KOPT-K1 (cell line): ENCODE data around the gene AK9.
"Not testable (repeated sequence)": the region's sequence is repeated elsewhere in the genome, so short reads cannot be mapped to it uniquely, and the experiment has no call there.

Source experiments
- H3K27ac ChIP-seq: fragments of 200-600 bp; sonication (generic); 2 replicates; pipeline ENCODE4 v1.5.1; 2016; ENCODE audit warnings: antibody characterized with exemption, mild to moderate bottlenecking, low read depth, low read length; ENCODE audit not compliant: poor library complexity, severe bottlenecking
- H3K36me3 ChIP-seq: fragments of 200-600 bp; sonication (generic); 2 replicates; pipeline ENCODE4 v1.5.1; 2017; ENCODE audit warnings: antibody characterized with exemption, mild to moderate bottlenecking, low read length, moderate library complexity; ENCODE audit not compliant: insufficient read depth
- H3K9me3 ChIP-seq: fragments of 200-600 bp; sonication (generic); 2 replicates; pipeline ENCODE4 v1.5.1; 2017; ENCODE audit warnings: antibody characterized with exemption, low read length, mild to moderate bottlenecking; ENCODE audit not compliant: insufficient read depth, poor library complexity, severe bottlenecking

Gene AK9

DNA sequence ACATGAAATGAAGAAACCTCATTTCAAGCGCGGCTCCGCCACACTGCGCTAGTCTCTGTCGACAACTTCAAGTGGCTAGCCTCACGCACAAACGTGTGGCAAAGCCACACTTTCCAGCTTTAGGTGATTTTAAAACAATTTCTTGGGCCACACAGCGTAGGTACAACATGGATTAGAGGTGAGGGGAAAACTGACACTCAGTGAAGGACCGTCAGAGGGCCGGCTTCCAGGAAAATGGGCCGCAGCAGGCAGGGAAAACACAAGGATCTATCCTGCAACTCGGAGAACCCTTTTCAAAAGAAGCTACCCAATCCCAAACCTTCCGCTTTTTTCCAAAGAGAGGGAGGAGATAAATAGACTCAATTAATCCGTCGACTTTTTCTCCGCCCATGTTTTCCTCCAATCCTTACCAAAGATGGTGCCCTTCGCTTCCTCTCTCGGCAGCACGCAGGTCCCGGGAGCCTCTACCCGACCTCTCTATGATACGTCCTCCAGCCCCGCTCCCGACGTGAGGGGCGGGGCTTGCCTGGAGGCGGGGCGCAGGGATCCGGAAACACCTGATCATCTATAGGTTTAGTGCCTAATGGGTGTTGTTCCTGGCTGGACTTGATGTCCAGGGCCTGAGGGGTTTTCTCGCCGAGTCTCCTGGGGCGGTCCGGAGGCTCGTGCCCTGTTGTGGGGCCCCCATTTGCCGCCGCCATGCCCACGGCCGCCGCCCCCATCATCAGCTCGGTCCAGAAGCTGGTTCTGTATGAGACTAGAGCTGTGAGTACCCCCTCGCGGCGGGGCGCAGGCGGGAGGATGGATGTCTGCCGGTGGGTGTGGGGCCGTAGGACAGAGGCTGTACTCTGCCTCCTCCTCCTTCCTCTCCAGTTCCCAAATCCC is at the start of gene AK9, which contains the start of gene FIG4:
Gene AK9, minus strand, starts transcription at position 466 of the 885 bp plus-strand sequence. CDS start 15,457 bp downstream, outside the sequence.
Gene FIG4, plus strand, starts transcription at position 560 of the 885 bp plus-strand sequence. Its CDS starts 140 bp downstream, at position 700.
- Histone ChIP-seq H3K27ac (peak within 1 kb of the TSS; percentile 65), H3K9me3 (no peaks in the 10 kb centered on the region), H3K36me3 (no peaks in the 10 kb centered on the region)

- Histone ChIP-seq H3K9me3 (no peaks in the 10 kb centered on the region), H3K36me3 (peaks cover 2% of the 10 kb centered on the region; the same call in 1 of the 2 replicates), H3K27ac (no peak overlapping the region)
These were observed 49.8 kb upstream of the AK9 start for GRCh38 chr6:109740787-109741186.

DNA sequence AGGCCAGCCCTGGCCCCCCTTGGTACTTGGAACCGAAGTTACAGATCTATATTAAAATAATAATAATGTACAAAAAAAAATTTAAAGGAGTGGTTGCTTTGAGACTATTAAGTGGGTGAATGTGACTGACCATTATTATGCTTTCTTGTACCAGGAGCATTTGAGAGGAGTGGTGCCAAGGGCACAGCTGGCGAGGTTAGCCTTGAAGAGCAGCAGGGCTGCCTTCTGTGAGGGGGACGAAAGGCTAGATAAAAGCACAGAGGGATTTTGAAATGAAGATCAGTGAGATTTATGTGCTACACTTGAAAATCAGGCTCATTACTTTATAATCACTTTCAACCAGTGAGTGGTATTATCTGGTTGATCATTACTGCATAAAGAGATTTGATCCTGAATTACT is 48.7 kb upstream of the AK9 start:
- Histone ChIP-seq H3K27ac (no peak overlapping the region), H3K36me3 (peaks cover 10% of the 10 kb centered on the region; the same call in 1 of the 2 replicates), H3K9me3 (no peaks in the 10 kb centered on the region)

GRCh38 chr6:109738667-109739066 is 47.7 kb upstream of the AK9 start:
- Histone ChIP-seq H3K9me3 (no peaks in the 10 kb centered on the region), H3K36me3 (peaks cover 10% of the 10 kb centered on the region; the same call in 1 of the 2 replicates), H3K27ac (no peak overlapping the region)

DNA sequence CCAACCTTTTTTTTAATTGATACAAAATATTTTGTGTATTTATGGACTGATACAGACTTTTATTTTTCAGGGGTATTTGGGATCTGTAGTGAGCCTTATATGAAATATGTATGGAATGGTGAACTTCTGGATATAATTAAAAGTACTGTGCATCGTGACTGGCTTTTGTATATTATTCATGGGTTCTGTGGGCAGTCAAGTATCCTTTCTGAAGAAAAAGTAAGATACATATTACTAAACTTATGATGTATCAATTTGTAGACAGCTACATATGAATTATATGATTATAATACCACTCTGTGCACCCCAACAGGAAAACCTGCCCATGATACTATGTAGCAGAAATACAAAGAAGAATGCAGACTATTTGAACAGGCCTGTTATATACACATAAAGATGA is 47.3 kb upstream of the AK9 start:
- Histone ChIP-seq H3K9me3 (no peaks in the 10 kb centered on the region), H3K27ac (no peak overlapping the region), H3K36me3 (peaks cover 10% of the 10 kb centered on the region; the same call in 1 of the 2 replicates)

DNA sequence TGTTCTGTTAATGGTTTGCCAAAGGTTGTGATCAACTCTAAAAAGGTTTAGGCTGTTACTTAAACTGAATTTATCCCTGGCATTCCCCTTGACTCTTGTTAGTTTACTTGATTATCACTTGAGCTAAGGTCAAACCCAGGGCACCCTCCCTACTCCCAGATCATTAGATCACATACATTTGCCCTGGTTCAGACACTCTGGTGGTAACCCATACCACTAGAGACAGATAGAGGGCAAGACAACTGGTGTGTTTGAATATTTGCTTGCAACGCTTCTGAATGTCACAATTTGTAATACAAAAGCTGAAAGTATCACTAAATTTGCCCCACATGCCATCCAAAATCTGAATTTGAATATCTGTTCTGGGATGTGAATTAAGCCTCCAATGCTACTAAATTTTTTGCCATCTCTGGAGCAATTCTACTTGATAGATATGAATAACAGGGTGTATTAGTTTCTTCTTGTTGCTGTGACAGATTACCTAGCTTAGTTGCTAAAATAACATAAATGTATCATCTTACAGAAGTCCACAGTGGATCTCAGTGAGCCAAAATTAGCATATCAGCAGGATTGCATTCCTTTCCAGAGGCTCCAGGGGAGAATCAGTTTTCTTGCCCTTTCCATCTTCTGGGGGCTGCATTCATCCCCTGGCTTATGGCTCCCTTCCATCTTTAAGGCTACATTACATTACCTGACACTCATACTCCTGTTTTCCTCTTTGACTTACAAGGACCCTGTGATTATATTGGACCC is 45.4 kb upstream of the AK9 start:
- peaks cover 10% of the 10 kb centered on the region; the same call in 1 of the 2 replicates for H3K36me3 ChIP-seq
- no peak overlapping the region for H3K27ac ChIP-seq

DNA sequence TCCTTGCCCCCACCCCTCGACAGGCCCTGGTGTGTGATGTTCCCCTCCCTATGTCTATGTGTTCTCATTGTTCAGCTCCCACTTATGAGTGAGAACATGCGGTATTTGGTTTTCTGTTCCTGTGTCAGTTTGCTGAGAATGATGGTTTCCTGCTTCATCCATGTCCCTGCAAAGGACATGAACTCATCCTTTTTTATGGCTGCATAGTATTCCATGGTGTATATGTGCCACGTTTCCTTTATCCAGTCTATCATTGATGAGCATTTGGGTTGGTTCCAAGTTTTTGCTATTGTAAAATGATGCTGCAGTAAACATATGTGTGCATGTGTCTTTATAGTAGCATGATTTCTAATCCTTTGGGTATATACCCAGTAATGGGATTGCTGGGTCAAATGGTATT is 34.2 kb upstream of the AK9 start:
- not testable (repeated sequence) for H3K27ac ChIP-seq, H3K9me3 ChIP-seq, H3K36me3 ChIP-seq

More for the DNA sequence above, 45.4 kb upstream of the AK9 start:
- no peaks in the 10 kb centered on the region for H3K9me3 ChIP-seq

DNA sequence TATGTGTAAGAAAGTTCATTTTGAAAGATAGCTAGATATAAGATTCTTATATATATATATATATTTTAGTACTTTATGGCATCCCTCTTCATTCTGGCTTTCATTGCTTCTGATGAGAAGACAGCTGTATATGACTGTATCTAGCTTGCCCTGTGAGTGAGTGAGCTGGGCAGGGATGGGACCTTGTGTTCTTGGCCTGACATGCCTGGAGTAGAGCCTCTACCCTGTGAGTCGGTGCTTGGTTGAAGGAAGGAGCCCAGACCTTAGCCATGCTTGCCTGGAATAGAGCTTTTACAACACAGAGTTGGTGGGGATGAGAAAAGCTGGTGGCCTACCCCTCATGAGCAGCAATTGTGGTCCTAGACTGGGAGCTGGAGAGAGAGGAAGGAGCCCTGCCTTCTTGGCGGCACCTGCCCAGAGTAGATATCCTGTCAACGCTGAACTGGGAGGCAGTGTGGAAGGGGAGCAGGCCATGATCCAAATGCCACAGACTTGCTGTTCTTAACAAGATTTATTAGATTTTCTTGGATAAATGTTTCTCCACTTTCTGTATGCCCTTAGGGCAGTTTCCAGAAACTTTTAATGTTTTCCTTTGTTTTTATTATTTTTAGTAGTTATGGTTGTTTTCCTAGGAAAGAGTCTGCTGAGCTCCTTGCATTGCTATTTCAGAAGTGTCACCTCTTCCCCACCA is 31.7 kb upstream of the AK9 start:
- Histone ChIP-seq H3K27ac (no peak overlapping the region), H3K36me3 (0 out of 2 replicates have a peak, but pooled peaks cover 6% of the 10 kb centered on the region), H3K9me3 (no peaks in the 10 kb centered on the region)

DNA sequence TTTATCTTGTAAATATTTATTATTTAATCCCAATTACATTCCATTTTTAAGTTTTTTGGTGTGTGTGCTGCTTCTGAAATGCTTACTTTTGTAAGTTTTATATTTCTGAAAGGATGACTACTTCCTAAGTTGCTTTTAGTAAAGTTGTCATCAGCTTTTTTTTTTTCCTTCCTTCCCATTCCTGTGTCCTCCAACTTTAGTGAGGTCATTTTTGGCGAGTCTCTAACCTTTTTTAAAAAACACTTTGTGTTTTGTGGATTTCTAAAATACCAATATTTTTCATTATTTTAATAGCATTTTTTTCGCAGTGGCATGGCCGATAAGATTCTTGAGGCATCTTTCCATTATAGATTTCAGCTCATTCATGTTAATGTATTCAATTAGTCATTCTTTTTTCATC is 31.0 kb upstream of the AK9 start:
- H3K36me3 ChIP-seq, result 0 out of 2 replicates have a peak, but pooled peaks cover 6% of the 10 kb centered on the region
- H3K9me3 ChIP-seq, result no peaks in the 10 kb centered on the region
- H3K27ac ChIP-seq, result no peak overlapping the region

DNA sequence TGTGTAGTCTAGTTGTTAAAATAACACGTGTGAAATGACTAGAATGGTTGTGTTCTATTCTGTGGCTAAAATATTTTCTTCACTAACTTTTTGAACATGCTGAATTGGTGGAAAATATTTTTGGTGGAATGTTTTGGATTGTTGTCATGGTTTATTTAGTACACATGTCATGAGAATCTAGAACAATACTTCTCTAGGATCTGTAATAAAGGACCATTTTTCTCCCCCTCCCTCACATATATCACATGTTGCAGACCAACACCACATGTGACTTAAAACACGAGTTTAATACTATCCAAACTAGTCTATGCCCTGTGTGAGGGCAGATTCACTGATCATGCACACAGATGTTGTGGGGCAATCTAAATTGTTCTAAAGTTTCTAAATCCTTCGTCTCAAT is 29.3 kb upstream of the AK9 start:
- Histone ChIP-seq H3K36me3 (0 out of 2 replicates have a peak, but pooled peaks cover 6% of the 10 kb centered on the region), H3K9me3 (no peaks in the 10 kb centered on the region), H3K27ac (no peak overlapping the region)

GRCh38 chr6:109718991-109719390 is 28.0 kb upstream of the AK9 start:
- 0 out of 2 replicates have a peak, but pooled peaks cover 6% of the 10 kb centered on the region for H3K36me3 ChIP-seq
- H3K27ac ChIP-seq, result no peak overlapping the region
- H3K9me3 ChIP-seq, result no peaks in the 10 kb centered on the region

DNA sequence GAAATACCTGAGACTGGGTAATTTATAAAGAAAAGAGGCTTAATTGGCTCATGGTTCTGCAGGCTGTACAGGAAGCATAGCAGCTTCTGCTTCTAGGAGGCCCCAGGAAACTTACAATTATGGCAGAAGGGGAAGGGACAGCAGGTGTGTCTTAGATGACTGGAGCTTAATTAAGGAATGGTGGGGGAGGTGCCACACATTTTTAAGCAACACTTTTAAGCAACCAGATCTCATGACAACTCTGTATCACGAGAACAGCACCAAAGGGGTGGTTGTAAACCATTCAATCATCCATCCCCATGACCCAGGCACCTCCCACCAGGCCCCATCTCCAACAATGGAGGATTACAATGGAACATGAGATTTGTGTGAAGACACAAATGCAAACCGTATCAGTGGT is 27.0 kb upstream of the AK9 start:
- Histone ChIP-seq H3K9me3 (no peaks in the 10 kb centered on the region), H3K36me3 (0 out of 2 replicates have a peak, but pooled peaks cover 6% of the 10 kb centered on the region), H3K27ac (no peak overlapping the region)

DNA sequence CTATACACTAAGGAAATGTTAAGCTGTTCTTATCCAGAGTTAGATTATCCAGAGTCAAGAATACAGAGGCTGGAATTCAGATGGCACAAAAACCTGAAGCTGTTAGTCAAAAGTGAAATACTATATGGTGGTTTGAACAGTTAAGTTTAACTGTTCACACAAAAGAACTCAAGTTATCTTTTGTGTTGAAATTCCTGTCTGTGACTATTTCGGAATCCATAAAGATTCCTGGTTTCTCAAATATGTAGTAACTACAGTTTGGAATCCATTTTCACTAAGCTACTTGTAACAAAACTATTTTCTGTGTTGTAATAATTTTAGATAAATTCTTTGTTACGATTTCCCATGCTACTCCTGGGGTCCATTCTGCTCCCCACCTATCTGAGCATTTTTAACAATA is 24.6 kb upstream of the AK9 start:
- Histone ChIP-seq H3K36me3 (0 out of 2 replicates have a peak, but pooled peaks cover 6% of the 10 kb centered on the region), H3K9me3 (peaks cover under 1% of the 10 kb centered on the region), H3K27ac (no peak overlapping the region)

- Histone ChIP-seq H3K9me3 (peaks cover 9% of the 10 kb centered on the region), H3K36me3 (0 out of 2 replicates have a peak, but pooled peaks cover 6% of the 10 kb centered on the region), H3K27ac (no peak overlapping the region)
These were observed 23.6 kb upstream of the AK9 start for GRCh38 chr6:109714611-109715010.
